H9 (cell line): ENCODE data around the gene SLC25A26. TPM values are rescaled to one million over a fixed set of nuclear protein-coding genes. Genes with fewer than 3 reads are reported as not detected.
A peak's percentile ranks its signal among the peaks of the same experiment; 100 is the strongest.

Experiments
- DNase-seq: peaks from one replicate; pipeline ENCODE4 v3.0.0-alpha.2; 2017
- H2AFZ ChIP-seq: one replicate; pipeline ENCODE4 v1.6.1; 2013; ENCODE audit warnings: mild to moderate bottlenecking, low read length, control low read depth, moderate library complexity
- H2AK5ac ChIP-seq: 2 replicates; pipeline ENCODE4 v1.6.1; 2013; ENCODE audit warnings: low read length, control low read depth, mixed read lengths; ENCODE audit not compliant: insufficient read length
- H2BK120ac ChIP-seq: one replicate; pipeline ENCODE4 v1.6.1; 2013; ENCODE audit warnings: low read depth, mild to moderate bottlenecking, low read length, control low read depth, inconsistent platforms; ENCODE audit not compliant: poor library complexity, severe bottlenecking
- H2BK12ac ChIP-seq: 2 replicates; pipeline ENCODE4 v1.6.1; 2013; ENCODE audit warnings: low read length, control low read depth, mixed read lengths, low read depth; ENCODE audit not compliant: insufficient read length
- H2BK15ac ChIP-seq: 2 replicates; pipeline ENCODE4 v1.6.1; 2013; ENCODE audit warnings: low read depth, low read length, control low read depth
- H2BK20ac ChIP-seq: one replicate; pipeline ENCODE4 v1.6.1; 2013; ENCODE audit warnings: low read depth, mild to moderate bottlenecking, low read length, control low read depth, inconsistent platforms; ENCODE audit not compliant: poor library complexity, severe bottlenecking
- H2BK5ac ChIP-seq: 2 replicates; pipeline ENCODE4 v1.6.1; 2013; ENCODE audit warnings: low read length, control low read depth, mixed read lengths; ENCODE audit not compliant: insufficient read length
- H3K14ac ChIP-seq: 2 replicates; pipeline ENCODE4 v1.6.1; 2013; ENCODE audit warnings: low read length, control low read depth; ENCODE audit not compliant: insufficient read depth
- H3K18ac ChIP-seq: 2 replicates; pipeline ENCODE4 v1.6.1; 2013; ENCODE audit warnings: low read depth, mild to moderate bottlenecking, mixed read lengths, low read length, control low read depth; ENCODE audit not compliant: insufficient read length
- H3K23ac ChIP-seq: 2 replicates; pipeline ENCODE4 v1.6.1; 2013; ENCODE audit warnings: low read length, control low read depth, mixed read lengths, low read depth; ENCODE audit not compliant: insufficient read length
- H3K23me2 ChIP-seq: 2 replicates; pipeline ENCODE4 v1.6.1; 2013; ENCODE audit warnings: low read depth, mild to moderate bottlenecking, mixed read lengths, low read length, control low read depth; ENCODE audit not compliant: insufficient read length, poor library complexity, severe bottlenecking
- H3K27ac ChIP-seq: 2 replicates; pipeline ENCODE4 v1.5.1; 2013; ENCODE audit warnings: low read length, control low read depth, mixed read lengths, low read depth; ENCODE audit not compliant: insufficient read length
- H3K27me3 ChIP-seq: 2 replicates; pipeline ENCODE4 v1.6.1; 2013; ENCODE audit warnings: low read length, control low read depth, inconsistent platforms; ENCODE audit not compliant: insufficient read depth
- H3K4ac ChIP-seq: 2 replicates; pipeline ENCODE4 v1.6.1; 2013; ENCODE audit warnings: low read depth, mild to moderate bottlenecking, control low read depth, inconsistent platforms, low read length, moderate library complexity
- H3K4me1 ChIP-seq: 2 replicates; pipeline ENCODE4 v1.6.1; 2013; ENCODE audit warnings: low read length, control low read depth, inconsistent platforms; ENCODE audit not compliant: insufficient read depth
- H3K4me2 ChIP-seq: 2 replicates; pipeline ENCODE4 v1.6.1; 2013; ENCODE audit warnings: low read length, control low read depth, mixed read lengths; ENCODE audit not compliant: insufficient read length, insufficient read depth
- H3K56ac ChIP-seq: 2 replicates; pipeline ENCODE4 v1.6.1; 2013; ENCODE audit warnings: low read depth, mild to moderate bottlenecking, mixed read lengths, low read length, control low read depth; ENCODE audit not compliant: insufficient read length
- H3K79me1 ChIP-seq: 2 replicates; pipeline ENCODE4 v1.6.1; 2013; ENCODE audit warnings: low read depth, mild to moderate bottlenecking, moderate library complexity, low read length, control low read depth, inconsistent platforms; ENCODE audit not compliant: insufficient read depth, poor library complexity, severe bottlenecking
- H3K79me2 ChIP-seq: 2 replicates; pipeline ENCODE4 v1.6.1; 2013; ENCODE audit warnings: low read length, control low read depth, inconsistent platforms; ENCODE audit not compliant: insufficient read depth
- H3K9ac ChIP-seq: 2 replicates; pipeline ENCODE4 v1.6.1; 2013; ENCODE audit warnings: low read length, control low read depth, mixed read lengths; ENCODE audit not compliant: insufficient read length; ENCODE audit errors: extremely low read depth
- H3K9me3 ChIP-seq: one replicate; pipeline ENCODE4 v1.6.1; 2013; ENCODE audit warnings: low read depth, low read length, inconsistent platforms; ENCODE audit not compliant: control insufficient read depth
- H3T11ph ChIP-seq: one replicate; pipeline ENCODE4 v1.6.1; 2013; ENCODE audit warnings: mild to moderate bottlenecking, low read length, control low read depth, inconsistent platforms
- H4K20me1 ChIP-seq: one replicate; pipeline ENCODE4 v1.6.1; 2013; ENCODE audit not compliant: control insufficient read depth, insufficient read length, insufficient read depth
- H4K5ac ChIP-seq: 2 replicates; pipeline ENCODE4 v1.6.1; 2013; ENCODE audit warnings: low read depth, mild to moderate bottlenecking, mixed read lengths, low read length, control low read depth; ENCODE audit not compliant: insufficient read length
- H4K8ac ChIP-seq: replicated peaks from 2 replicates; pipeline ENCODE4 v1.6.1; 2013; ENCODE audit warnings: low read length, control low read depth, mixed read lengths, low read depth; ENCODE audit not compliant: insufficient read length
- H4K91ac ChIP-seq: 2 replicates; pipeline ENCODE4 v1.6.1; 2013; ENCODE audit warnings: low read depth, mild to moderate bottlenecking, moderate library complexity, mixed read lengths, low read length, control low read depth; ENCODE audit not compliant: insufficient read length
- H3K27ac Mint-ChIP-seq, 3 experiments: 2 replicates in 2 of 3; 3 replicates in 1 of 3; pipeline ENCODE4 v1.8.0; 2020 to 2021; ENCODE audit warnings: mixed read lengths in 3 of 3, mild to moderate bottlenecking in 1 of 3, moderate library complexity in 1 of 3
- H3K27me3 Mint-ChIP-seq: 2 replicates; pipeline ENCODE4 v1.8.0; 2021; ENCODE audit warnings: low read depth, mild to moderate bottlenecking, moderate library complexity, mixed read lengths
- H3K36me3 Mint-ChIP-seq, 3 experiments: 2 replicates in 2 of 3; 3 replicates in 1 of 3; pipeline ENCODE4 v1.8.0; 2020 to 2021; ENCODE audit warnings: low read depth in 3 of 3, mixed read lengths in 3 of 3; ENCODE audit not compliant: insufficient read depth in 1 of 3
- H3K4me1 Mint-ChIP-seq, 2 experiments: 2 replicates each; pipeline ENCODE4 v1.8.0; 2020; ENCODE audit warnings: mixed read lengths in 2 of 2
- H3K4me3 Mint-ChIP-seq, 2 experiments: 2 replicates in 1 of 2; 3 replicates in 1 of 2; pipeline ENCODE4 v1.8.0; 2020 to 2021; ENCODE audit warnings: mild to moderate bottlenecking in 2 of 2, mixed read lengths in 2 of 2, moderate library complexity in 1 of 2
- H3K9me3 Mint-ChIP-seq, 2 experiments: 2 replicates in 1 of 2; 3 replicates in 1 of 2; pipeline ENCODE4 v1.8.0; 2020; ENCODE audit warnings: mild to moderate bottlenecking in 2 of 2, mixed read lengths in 2 of 2, moderate library complexity in 1 of 2
- CTCF ChIP-seq: fragments of 200-600 bp; sonication (generic); conservative IDR thresholded peaks from 3 replicates; pipeline ENCODE4 v1.8.0; 2021; ENCODE audit warnings: antibody characterized with exemption, mild to moderate bottlenecking
- WGBS: extraction: QIAGEN DNeasy Blood & Tissue Kit; methylation state at CpG from one replicate; pipeline ENCODE4 v1.1.7; 2013; ENCODE audit warnings: missing lambda C conversion rate, low lambda C conversion rate, mixed read lengths; ENCODE audit not compliant: insufficient read length; ENCODE audit errors: extremely low coverage; 5-methylcytosine and 5-hydroxymethylcytosine counted together
- total RNA-seq: library from RNA; stranded (reverse); gene quantifications from 2 replicates; pipeline ENCODE4 v1.2.1, GENCODE V29; 2021

SLC25A26 gene
- total RNA-seq, 1 experiment from 2014 or later = 30.2 TPM

DNA sequence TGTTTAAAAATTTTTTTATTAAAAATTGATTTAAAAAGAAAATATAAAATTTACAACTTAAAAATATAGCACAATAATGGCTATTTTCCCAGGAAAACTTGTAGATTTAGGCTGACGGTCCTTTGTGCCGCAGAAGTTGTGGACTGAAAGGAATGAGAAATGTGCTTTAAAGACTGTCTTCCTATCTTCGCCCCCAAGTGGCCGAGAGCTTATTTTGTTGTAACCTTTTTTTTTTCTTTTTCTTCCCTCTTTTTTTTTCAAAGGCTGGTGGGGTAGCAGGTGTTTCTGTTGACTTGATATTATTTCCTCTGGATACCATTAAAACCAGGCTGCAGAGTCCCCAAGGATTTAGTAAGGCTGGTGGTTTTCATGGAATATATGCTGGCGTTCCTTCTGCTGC lies 15.5 kb downstream of the SLC25A26 start:
- Histone ChIP-seq H3K27me3 (no peaks in the 10 kb centered on the region), H4K20me1 (no peaks in the 10 kb centered on the region), H4K8ac (no peak overlapping the region), H3K79me1 (no peaks in the 10 kb centered on the region), H3K56ac (no peak overlapping the region), H3T11ph (no peak overlapping the region), H3K9me3 (no peaks in the 10 kb centered on the region), H2BK15ac (no peak overlapping the region), H3K4ac (no peak overlapping the region), H3K27ac (no peak overlapping the region), H3K18ac (no peak overlapping the region), H3K23me2 (no peaks in the 10 kb centered on the region), H2BK120ac (no peak overlapping the region), H3K14ac (no peak overlapping the region), H2BK5ac (no peak overlapping the region), H3K23ac (no peak overlapping the region), H2BK20ac (no peak overlapping the region), H4K91ac (no peak overlapping the region), H4K5ac (no peak overlapping the region), H3K4me1 (no peaks in the 10 kb centered on the region), H3K79me2 (no peaks in the 10 kb centered on the region), H2AFZ (no peak overlapping the region), H2BK12ac (no peak overlapping the region), H3K9ac (no peak overlapping the region), H3K4me2 (no peak overlapping the region), H2AK5ac (no peak overlapping the region)
- Mint-ChIP-seq H3K27me3 (no peaks in the 10 kb centered on the region), H3K36me3 (peaks cover 13 to 16% (median 15%) of the 10 kb centered on the region in 3 experiments), H3K9me3 (peaks cover 3 to 4% of the 10 kb centered on the region in 2 experiments; a peak in 3 of 5 replicates), H3K4me3 (no peak overlapping the region), H3K4me1 (peaks cover 5 to 6% of the 10 kb centered on the region in 2 experiments), H3K27ac (no peak overlapping the region)
- WGBS = no CpG with 5 or more reads among the region's 5 CpGs
- no peak for DNase-seq
- TF ChIP-seq CTCF = peak; percentile 65
